ENCODE measurements around the gene TRIM71.
"Not testable (repeated sequence)": the region's sequence is repeated elsewhere in the genome, so short reads cannot be mapped to it uniquely, and the experiment has no call there.

Gene TRIM71

GRCh38 chr3:32844322-32844654, 26.5 kb downstream of the TRIM71 start:
- DNase-seq, result no peak

- no peak for DNase-seq
Measured at GRCh38 chr3:32844914-32845313, 27.1 kb downstream of the TRIM71 start.

DNA sequence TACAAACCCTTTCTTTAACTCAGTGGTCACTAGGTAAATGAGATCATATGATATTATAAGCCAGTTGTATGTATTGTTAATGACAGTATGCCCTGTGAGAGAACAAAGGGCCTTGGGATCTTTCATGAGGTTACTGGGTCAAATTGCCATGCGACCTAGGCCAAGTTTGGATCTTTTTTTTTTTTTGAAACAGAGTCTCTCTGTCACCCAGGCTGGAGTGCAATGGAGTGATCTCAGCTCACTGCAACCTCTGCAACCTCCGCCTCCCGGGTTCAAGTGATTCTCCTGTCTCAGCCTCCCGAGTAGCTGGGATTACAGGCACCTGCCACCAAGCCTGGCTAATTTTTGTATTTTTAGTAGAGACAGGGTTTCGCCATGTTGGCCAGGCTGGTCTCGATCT, 27.7 kb downstream of the TRIM71 start:
- DNase-seq, result not testable (repeated sequence)

DNA sequence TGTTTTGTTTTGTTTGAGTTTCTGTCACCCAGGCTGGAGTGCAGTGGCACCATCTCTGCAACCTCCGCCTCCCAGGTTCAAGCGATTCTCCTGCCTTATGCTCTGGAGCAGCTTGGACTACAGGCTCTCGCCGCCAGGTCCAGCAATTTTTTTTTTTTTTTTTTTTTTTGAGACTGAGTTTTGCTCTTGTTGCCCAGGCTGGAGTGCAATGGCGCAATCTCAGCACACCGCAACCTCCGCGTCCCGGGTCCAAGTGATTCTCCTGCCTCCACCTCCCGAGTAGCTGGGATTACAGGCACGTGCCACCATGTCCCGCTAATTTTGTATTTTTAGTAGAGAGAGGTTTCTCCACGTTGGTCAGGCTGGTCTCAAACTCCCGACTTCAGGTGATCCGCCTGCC, 29.2 kb downstream of the TRIM71 start:
- DNase-seq, result not testable (repeated sequence)

- no peak for DNase-seq
Measured at GRCh38 chr3:32847528-32847927, 29.7 kb downstream of the TRIM71 start.

DNA sequence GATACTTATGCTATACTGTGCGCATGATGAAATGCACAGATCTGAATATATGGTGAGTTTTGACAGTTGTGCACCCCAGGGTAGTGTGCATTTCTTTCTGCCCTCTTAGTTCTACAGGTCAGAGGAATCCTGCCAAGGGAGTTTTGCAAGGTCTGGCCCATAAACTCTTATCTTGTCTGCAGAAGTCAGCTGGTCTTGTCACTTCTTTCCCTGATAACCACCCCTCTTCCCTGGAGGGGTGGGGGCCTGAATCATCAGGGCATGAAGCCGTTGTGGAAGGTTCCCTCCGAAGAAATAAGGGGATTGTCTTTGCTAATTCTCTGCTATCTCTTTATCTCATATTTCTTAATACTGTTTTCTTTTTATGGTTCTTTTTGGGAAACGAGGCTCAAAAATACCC, 30.4 kb downstream of the TRIM71 start:
- DNase-seq, result no peak

GRCh38 chr3:32849046-32849445, 31.2 kb downstream of the TRIM71 start:
- no peak for DNase-seq

- DNase-seq, result no peak
Measured at GRCh38 chr3:32850226-32850625, 32.4 kb downstream of the TRIM71 start.

- DNase-seq, result no peak
Measured at GRCh38 chr3:32850636-32851035, 32.8 kb downstream of the TRIM71 start.

GRCh38 chr3:32852146-32852545, 34.3 kb downstream of the TRIM71 start:
- no peak for DNase-seq

DNA sequence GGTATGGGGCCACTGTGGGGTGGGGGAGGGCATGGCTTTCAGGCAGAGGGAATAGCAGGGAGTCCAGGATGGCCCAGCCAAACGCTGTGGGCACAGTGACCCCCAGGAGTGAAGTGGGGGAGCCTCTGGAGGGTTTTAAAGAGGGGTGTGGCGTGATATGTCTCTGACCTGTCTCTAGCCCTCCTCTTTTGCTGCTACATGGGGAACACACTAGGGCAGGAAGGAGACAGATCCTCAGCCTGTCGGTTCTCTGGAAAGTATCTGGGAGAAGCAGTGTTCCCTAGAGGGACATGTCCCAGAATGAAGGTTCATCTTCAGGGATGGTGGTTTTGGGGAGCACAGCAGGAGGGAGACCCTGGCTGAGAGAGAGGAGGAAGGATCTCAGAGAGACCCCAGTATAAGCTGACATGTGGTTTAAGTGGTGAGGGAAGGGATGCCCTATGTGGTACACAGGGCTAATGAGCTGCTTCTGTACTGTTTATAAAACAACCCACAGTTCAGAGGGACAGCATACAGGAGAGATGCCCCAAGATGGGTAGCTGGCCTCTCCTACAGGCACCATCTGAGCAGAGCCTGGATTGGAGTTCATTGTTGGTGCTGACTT, 37.7 kb downstream of the TRIM71 start:
- DNase-seq, result no peak

DNA sequence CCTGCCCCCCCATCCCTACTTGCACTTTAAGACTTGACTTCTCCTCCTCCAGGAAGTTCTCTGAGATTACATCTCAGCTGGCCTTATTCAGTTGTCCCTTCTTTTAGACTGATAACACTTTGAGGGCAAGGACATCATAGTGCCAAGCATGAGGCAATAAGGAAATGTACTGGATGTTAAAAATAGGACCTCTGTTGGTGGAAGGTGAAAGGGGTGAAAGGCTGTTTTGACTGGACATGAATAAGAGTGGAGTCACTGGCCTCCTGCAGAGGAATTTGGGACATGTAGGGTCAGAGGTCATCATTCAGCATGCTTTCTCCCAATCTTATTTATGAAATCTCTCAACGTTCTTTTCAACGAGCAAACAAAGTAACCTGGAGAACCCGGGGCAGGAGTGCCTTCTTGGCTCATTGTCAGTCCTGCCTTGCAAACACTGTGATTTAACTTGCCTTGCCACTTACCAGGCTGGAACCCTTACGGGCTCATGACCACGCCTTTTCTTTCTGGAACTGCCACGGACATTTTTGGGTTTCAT, 38.6 kb downstream of the TRIM71 start:
- DNase-seq, result no peak

- no peak for DNase-seq
Measured at GRCh38 chr3:32856901-32857507, 39.2 kb downstream of the TRIM71 start.

DNA sequence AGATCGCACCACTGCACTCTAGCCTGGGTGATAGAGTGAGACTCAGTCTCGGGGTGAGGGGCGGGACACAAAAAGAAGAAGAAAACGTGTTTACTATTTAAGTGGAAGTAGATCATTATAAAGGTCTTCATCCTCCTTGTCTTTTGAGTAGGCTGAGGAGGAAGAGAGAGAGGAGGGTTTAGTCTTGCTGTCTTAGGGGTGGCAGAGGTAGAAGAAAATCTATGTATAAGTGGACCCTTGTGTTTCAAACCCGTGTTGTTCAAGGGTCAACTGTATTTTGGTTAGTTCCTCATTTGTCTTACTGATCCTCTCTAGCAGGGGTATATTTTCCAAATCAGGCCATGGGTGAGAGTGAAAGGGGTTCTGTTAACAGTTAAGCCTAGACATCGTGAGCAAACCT, 40.1 kb downstream of the TRIM71 start:
- no peak for DNase-seq

- no peak for DNase-seq
Measured at GRCh38 chr3:32859604-32860237, 41.9 kb downstream of the TRIM71 start.

- DNase-seq, result no peak
Measured at GRCh38 chr3:32860499-32860898, 42.7 kb downstream of the TRIM71 start.

- DNase-seq, result no peak
Measured at GRCh38 chr3:32861681-32862080, 43.9 kb downstream of the TRIM71 start.

- no peak for DNase-seq
Measured at GRCh38 chr3:32862247-32862935, 44.6 kb downstream of the TRIM71 start.

DNA sequence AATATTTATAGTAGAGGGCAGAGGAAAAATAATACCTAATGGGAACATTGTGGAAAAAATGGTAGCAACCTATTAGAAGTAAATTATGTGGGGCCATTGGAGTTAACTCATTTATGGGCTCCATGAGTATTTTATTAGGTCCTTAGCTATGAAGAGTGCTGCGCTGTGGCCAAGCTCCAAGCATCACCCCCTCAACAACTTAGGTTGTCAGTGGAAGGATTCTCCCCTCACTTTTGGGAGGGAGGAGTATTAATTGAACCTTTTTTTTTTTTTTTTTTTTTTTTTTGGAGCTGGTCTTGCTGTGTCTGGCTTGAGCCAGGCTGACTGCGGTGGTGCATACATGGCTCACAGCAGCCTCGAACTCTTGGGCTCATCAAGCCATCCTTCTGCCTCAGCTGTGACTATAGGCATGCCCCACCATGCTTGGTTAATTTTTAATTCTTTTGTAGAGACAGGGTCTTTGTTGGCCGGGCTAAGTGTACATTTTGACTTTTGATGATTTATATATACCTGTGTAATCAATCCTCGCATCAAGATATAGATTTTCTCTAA, 45.2 kb downstream of the TRIM71 start:
- DNase-seq, result no peak

- DNase-seq, result no peak
Measured at GRCh38 chr3:32865383-32865782, 47.6 kb downstream of the TRIM71 start.

GRCh38 chr3:32866533-32866932, 48.7 kb downstream of the TRIM71 start:
- no peak for DNase-seq

DNA sequence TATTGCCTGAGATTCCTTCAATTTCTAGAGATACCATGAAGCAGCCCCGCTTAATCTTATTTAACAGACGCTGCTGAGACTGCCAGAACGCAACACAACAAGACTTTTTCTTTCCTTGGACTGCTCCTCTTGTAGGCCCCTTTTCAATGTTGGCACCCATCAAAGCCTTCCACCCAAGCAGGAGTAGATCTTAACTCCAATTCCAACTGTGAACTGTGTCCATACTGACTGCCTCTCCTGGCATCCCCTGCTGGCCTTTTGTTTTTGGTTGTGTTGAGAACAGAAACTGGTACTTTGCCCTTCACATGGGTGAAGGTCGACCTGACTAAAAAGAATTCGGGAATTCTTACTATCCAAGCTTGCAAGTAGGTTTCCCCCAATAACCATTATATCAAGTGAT, 50.2 kb downstream of the TRIM71 start:
- no peak for DNase-seq

DNA sequence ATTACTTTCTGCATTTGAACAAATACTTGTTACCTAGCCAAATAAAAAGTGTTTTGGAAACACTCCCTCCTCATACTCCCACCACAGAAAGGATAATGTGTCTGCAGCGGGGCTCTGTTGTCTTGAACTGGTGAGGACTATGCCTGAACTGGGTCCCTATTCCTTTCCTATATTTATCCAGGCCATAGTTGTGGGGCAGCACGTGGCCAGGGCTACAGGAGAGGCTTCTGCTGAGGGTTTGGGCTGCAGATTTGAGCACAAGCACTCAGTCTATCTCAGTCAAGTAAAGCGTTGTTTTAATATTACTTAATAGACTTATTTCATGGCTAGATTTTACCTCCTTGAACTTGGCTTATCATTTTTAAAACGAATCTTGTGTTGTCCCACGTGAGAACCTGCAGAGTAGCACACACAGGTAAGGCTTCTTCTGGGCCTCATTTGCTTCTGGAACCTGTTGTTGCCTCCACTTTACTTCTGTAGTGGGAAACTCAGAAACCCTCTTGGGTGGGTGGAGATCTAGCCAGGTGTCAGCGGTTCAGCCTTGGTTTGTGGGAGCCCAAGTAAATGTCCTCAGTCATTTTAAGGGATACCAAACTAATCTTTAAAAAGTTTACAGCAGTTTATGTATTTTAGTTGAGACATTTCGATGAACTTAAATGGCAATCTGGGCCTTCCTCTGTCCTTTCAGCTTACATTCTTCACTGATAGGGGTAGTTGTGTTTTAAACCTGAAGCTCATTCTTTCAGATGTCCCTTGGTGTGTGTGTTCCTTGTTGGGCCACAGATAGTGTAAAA, 51.1 kb downstream of the TRIM71 start:
- no peak for DNase-seq
